Measurements from ENCODE around the gene TEDC2.

DNA sequence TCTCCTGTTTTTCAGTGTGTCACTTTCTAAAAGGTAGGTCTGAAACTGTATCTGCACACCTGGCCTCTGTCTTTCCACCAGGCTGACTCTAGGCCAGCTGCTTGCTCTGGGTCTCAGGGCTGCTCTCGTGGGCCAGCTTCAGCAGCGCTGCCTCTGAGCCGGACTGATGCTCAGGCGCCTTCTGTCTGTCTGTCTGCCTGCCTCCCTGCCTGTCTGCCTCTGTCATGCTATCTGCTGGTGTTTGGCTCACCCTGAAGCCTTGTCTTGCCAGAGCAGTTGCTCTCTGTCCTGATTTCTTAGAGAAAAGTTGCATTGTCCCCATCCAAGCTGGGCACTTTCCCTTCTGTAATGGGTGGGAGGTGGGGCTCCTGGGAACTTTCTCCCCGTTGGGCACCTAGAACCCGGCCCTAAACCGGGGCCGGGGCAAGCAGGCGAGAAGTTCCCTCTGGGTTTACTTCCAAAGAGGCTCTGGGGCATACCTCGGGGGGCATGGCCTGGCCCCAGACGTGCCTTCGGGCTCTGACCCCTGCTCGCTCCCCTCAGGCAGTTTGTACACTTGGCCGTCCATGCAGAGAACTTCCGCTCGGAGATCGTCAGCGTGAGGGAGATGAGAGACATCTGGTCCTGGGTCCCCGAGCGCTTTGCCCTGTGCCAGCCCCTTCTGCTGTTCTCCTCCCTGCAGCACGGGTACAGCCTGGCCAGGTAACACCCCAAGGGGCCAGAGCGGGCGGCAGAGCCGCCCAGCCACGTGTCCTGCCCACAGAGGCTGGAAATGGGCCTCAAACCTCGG lies 38.0 kb downstream of the TEDC2 start:
- TF ChIP-seq CTCF (IDR thresholded peaks at IDR 0.05; ENCODE audit: low read length) = no peak
- TF ChIP-seq EZH2 (optimal IDR thresholded peaks at IDR 0.05; ENCODE audit: low read depth, low read length) = no peak
